Skeletal muscle cell (primary cell): ENCODE measurements around the gene ZNF30.
A peak's percentile ranks its signal among the peaks of the same experiment; 100 is the strongest.
"Not testable (repeated sequence)": the region's sequence is repeated elsewhere in the genome, so short reads cannot be mapped to it uniquely, and the experiment has no call there.

ENCODE experiments used
- DNase-seq: peaks from one replicate; pipeline ENCODE4 v3.0.0-alpha.2; 2010; ENCODE audit warnings: low read depth
- H3K4me3 ChIP-seq: 2 replicates; pipeline ENCODE4 v1.5.1; 2011; ENCODE audit warnings: low read depth, mild to moderate bottlenecking, control low read depth, low read length, moderate library complexity

ZNF30 gene

GRCh38 chr19:34957830-34958751 is 31.4 kb downstream of the ZNF30 start:
- H3K4me3 ChIP-seq = no peak overlapping the region
- DNase-seq = no peak

- no peak for DNase-seq
- H3K4me3 ChIP-seq = no peak overlapping the region
Observed at GRCh38 chr19:34959021-34959420, 32.3 kb downstream of the ZNF30 start.

DNA sequence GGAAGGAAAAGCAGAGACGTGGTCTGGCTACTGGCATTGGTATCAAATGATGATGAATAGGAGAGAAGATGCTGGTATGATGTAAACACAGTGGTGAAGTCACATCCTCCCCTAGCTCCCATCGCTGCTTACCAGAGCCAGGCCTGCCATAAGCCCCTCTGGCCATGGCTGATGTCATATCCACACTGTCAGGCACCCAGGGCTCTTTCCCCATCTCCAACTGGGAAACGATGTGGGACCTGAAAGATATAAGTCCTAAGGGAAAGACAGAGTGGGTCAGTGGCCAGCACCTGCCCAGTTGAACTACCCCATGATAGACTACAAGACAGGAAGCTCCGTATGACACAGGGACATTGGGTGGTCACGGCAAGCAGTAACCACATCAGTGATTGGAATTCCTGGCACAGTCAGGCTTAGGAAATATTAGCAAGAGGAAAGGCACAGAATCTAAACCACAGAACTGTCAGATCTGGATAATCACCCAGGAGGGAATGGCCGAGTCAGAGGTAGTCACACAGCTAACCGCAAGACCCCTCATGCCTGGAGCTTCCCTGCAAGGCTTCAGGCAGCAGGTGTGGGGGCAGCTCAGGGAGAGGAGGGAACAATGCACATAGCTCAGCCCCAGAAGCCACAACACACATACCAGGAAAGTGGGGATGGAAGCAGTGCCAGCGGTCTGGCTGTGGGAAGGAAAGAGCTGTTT is 33.6 kb downstream of the ZNF30 start:
- no peak overlapping the region for H3K4me3 ChIP-seq
- DNase-seq = no peak

GRCh38 chr19:34960940-34961679 is 34.4 kb downstream of the ZNF30 start:
- no peak for DNase-seq
- H3K4me3 ChIP-seq = no peak overlapping the region

DNA sequence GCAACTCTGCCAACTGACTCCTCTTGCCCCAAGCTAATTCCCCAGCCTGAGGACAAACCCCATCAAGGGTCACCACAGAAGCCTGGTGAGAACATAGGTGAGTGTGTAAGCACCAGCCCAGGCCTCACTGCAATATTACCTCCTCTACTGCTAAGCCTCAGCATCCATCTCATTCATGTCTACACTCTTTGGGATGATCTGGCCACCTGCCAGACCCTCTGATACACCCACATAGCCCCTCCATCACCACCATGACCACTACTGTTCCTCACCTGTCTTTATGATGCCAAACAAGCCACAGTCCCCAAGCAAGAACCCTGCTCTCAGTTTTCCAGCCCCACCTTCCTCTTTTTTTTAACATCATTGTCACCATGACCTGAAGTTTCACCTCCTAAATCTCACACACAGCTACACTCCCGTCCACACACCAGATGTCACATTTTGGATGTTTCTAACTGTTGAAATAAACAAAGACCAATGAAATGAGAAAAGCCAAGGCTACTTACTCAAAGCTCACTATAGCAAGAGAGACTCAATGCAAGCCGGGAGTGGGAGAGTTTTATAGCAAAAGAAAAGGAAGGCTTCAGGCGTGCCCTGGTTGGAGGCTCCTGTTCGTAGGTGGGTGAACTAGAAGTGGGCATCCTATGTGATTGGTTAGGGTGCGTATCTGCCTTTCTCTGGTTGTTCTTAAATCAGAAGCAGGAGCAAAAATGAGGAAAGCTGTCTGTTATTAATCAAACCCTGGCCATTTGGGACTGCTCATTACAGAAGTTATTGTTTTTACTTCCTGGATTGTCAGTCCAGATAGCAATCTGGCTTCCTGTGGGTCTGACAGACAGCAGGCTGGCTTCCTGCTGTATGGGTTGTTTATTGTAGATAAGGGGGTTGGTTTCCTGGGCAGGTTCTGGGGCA is 35.3 kb downstream of the ZNF30 start:
- DNase-seq = no peak
- no peak overlapping the region for H3K4me3 ChIP-seq

- no peak for DNase-seq
- peak overlapping the region; percentile 91 for H3K4me3 ChIP-seq
Observed at GRCh38 chr19:34962687-34963572, 36.2 kb downstream of the ZNF30 start.

DNA sequence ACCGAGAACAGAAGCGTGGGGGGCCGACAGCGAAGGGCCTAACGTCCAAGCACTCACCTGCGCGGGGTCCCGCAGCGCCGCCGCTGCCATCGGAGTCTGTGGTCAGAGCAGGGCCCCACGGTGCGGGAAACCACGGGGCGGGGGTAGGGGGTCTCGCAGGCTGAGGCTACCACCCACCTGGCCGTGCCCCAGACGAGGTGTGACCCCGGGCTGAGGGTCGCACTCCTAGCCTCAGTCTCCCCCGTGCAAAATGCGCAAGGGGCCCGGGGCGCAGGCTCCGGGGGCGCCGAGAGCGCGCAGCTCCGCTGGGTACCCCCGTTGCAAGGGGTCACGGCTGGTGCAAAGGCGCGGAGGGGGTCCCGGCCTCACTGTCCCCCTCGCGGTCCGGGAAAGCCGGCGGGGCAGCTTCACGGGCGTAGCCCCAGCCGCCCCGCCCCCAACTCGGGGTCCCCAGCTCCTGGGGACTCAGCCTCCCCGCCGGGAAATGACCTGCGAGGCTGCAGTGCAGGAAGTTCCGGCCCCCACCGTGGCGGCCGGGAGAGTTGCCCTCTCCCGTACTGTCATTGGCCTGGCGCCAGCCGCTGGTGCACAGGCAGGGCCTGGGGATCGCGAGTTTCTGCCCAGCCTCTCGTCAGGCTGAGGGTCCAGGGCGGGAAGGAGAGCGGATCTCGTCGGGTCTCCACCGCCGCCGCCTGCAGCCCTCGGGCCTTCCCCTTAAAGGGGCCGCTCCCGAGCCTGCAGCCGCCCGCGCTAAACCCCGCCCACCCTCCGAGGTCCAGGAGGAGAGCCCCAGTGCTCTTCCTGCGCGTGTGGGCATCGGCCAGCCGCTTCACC is 37.1 kb downstream of the ZNF30 start, which contains the start of gene ZNF792:
Gene ZNF792, minus strand, starts transcription at position 657 of the 834 bp plus-strand sequence. Its CDS starts 567 bp downstream, at position 90.
- peak within 1 kb of the TSS; percentile 91 for H3K4me3 ChIP-seq
- no peak for DNase-seq

DNA sequence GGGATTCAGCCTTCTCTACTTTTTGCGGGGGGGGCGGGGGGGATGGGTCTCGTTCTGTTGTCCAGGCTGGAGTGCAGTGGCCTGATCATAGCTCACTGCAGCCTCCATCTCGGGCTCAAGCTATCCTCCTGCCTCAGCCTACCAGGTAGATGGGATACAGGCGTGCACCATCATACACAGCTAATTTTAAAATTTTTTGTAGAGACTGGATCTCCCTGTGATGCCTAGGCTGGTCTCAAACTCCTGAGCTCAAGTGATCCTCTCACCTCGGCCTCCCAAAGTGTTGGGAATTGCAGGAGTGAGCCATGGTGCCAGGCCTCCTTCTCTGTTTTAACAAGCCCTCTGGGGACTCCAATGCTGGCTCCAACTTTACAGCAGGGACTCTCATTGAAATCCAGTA is 37.9 kb downstream of the ZNF30 start:
- H3K4me3 ChIP-seq = peak overlapping the region; percentile 91

GRCh38 chr19:34965505-34965904 is 38.8 kb downstream of the ZNF30 start:
- not testable (repeated sequence) for H3K4me3 ChIP-seq

More for the DNA sequence above, 37.9 kb downstream of the ZNF30 start:
- DNase-seq = no peak

DNA sequence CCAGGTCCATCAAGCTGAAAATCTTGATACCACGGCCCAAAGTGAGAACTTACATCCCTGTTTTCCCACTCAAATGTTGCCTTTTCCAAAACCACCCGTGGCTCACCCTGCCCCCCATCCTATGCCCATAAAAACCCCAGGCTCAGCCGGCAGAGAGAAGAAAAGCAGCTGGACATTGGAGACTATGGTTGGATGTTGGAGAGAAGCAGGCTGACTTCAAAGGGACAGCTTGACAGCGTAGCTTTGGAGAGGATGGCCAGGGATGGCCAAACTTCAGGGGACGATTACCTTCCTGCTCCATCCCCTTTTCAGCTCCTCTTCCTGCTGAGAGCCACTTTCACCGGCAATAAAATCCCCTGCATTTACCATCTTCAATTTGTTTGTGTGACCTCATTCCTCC is 40.8 kb downstream of the ZNF30 start:
- no peak overlapping the region for H3K4me3 ChIP-seq

More at GRCh38 chr19:34965505-34965904, 38.8 kb downstream of the ZNF30 start:
- DNase-seq = not testable (repeated sequence)

DNA sequence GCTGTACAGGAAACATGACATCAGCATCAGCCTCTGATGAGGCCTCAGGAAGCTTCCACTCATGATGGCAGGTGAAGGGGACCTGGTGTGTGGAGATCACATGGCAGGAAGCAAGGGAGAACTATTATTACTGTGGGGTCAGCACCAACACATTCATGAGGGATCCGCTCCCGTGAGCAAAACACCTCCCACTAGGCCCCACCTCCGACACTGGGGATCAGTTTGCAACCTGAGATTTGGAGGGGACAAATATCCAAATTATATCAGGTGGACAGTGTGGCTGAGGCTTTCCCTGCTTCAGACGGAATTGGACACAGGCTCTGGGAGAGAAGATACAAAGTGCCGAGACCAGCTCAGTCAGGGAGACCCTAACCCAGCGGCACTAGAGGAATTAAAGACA is 43.0 kb downstream of the ZNF30 start:
- DNase-seq = no peak
- H3K4me3 ChIP-seq = no peak overlapping the region

More for the DNA sequence above, 40.8 kb downstream of the ZNF30 start:
- no peak for DNase-seq

DNA sequence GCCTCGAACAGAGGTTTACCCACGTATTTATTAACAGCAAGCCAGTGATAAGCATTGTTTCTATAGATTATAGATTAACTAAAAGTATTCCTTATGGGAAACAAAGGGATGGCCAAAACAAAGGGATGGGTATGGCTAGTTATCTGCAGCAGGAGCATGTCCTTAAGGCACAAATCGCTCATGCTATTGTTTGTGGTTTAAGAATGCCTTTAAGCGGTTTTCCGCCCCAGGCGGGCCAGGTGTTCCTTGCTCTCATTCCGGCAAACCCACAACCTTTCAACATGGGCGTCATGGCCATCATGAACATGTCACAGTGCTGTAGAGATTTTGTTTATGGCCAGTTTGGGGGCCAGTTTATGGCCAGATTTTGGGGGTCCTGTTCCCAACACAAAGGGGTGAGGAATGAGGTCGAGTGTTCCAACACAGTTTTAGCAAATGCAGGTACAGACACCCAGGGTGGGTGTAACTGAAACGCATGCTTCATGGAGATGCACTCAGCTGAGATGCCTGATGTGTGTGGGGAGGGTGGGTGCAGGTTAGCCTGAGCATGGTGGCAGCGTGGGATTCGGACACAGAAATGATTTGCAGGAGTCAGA is 43.6 kb downstream of the ZNF30 start:
- H3K4me3 ChIP-seq = not testable (repeated sequence)

DNA sequence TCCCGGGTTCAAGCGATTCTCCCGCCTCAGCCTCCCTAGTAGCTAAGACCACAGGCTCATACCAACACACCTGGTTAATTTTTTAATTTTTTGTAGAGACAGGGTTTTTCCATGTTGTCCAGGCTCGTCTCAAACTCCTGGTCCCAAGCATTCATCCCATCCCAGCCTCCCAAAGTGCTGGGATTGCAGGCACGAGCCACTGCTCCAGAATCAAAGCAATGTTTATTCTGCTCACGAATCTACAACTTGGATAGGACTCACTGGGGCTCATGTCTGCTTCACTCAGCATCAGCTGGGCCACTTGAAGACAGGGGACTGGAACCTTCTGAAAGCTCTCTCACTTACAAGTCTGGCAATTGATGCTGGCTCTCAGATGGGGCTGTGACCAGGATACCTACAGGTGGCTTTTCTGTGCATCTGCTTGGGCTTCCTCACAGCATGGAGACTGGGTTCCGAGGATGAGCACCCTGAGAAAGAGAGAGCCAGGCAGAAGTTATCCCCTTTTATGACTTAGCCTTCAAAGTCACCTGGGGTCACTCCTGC is 45.5 kb downstream of the ZNF30 start:
- no peak overlapping the region for H3K4me3 ChIP-seq
- DNase-seq = no peak

More for the DNA sequence above, 43.6 kb downstream of the ZNF30 start:
- DNase-seq = not testable (repeated sequence)

DNA sequence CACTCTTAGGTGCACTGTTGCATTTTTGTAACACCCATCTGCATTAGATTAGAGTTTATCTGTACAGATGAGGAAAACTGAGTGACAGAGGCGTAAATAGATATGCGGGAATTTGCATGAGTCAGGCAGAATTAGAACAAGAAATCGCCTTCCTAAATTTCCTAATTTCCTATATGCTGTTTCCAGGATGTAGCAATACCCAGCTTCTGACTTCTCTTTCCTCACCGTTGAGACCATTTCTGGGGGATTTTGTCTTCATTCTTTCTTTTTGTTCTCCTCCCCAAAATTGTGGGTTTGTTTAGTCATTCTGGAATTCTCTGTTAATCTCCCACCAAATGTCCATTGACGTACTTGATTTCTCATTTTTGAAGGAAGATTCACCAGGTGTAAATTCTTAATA is 47.9 kb downstream of the ZNF30 start:
- no peak for DNase-seq

GRCh38 chr19:34975056-34975455 is 48.4 kb downstream of the ZNF30 start:
- no peak overlapping the region for H3K4me3 ChIP-seq
- DNase-seq = no peak

More for the DNA sequence above, 47.9 kb downstream of the ZNF30 start:
- no peak overlapping the region for H3K4me3 ChIP-seq

DNA sequence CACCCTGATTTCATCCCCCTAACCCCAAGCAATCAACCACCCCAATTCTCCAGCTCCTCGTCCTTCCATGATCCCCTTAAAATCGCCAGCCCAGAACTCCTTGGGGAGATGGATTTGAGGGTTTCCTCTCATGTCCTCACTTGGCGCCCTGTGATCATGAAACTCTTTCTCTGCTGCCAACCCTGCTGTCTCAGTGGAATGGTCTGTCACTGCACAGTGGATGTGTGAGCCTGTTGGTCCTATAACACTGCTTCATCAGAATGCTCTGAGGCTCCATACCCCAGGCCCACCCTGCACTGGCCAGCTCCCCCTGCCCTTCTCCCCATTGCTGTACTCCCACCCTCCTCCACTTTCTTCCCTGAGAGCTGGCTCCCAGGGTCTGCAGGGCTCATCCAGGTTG is 49.9 kb downstream of the ZNF30 start:
- no peak overlapping the region for H3K4me3 ChIP-seq
- no peak for DNase-seq
